ENCODE measurements around the gene CLCNKA.
"Not testable (repeated sequence)": the region's sequence is repeated elsewhere in the genome, so short reads cannot be mapped to it uniquely, and the experiment has no call there.

Gene CLCNKA

GRCh38 chr1:16051039-16051438 is 29.2 kb downstream of the CLCNKA start:
- DNase-seq: no peak
- peaks cover 23 to 48% of the 10 kb centered on the region in 2 donors for H3K27me3 Mint-ChIP-seq
- ATAC-seq (replicated peaks): no peak

GRCh38 chr1:16051949-16052348 is 30.1 kb downstream of the CLCNKA start:
- not testable (repeated sequence) for H3K36me3 Mint-ChIP-seq; H3K4me3 Mint-ChIP-seq; ATAC-seq (replicated peaks); H3K9me3 Mint-ChIP-seq; H3K27ac Mint-ChIP-seq; DNase-seq
- Mint-ChIP-seq H3K27me3 (peaks cover 26 to 48% of the 10 kb centered on the region in 2 donors), H3K4me1 (peaks cover 7 to 13% of the 10 kb centered on the region in 2 donors)

More at GRCh38 chr1:16051039-16051438, 29.2 kb downstream of the CLCNKA start:
- Mint-ChIP-seq H3K27ac (no peak overlapping the region), H3K9me3 (no peaks in the 10 kb centered on the region), H3K4me1 (peaks cover 4 to 9% of the 10 kb centered on the region in 2 donors), H3K36me3 (no peaks in the 10 kb centered on the region), H3K4me3 (no peak overlapping the region)

GRCh38 chr1:16053781-16054502 is 32.1 kb downstream of the CLCNKA start:
- H3K27ac Mint-ChIP-seq: no peak overlapping the region
- peaks cover 7 to 8% of the 10 kb centered on the region in 2 donors for H3K4me1 Mint-ChIP-seq
- no peaks in the 10 kb centered on the region for H3K9me3 Mint-ChIP-seq
- H3K4me3 Mint-ChIP-seq: no peak overlapping the region
- H3K27me3 Mint-ChIP-seq: peaks cover 32 to 39% of the 10 kb centered on the region in 2 donors
- DNase-seq (no peak), ATAC-seq (replicated peaks) (no peak)
- peaks cover 2 to 3% of the 10 kb centered on the region in 2 donors for H3K36me3 Mint-ChIP-seq

GRCh38 chr1:16054598-16055540 is 33.0 kb downstream of the CLCNKA start:
- Mint-ChIP-seq H3K9me3 (no peaks in the 10 kb centered on the region), H3K4me1 (peaks cover 7 to 8% of the 10 kb centered on the region in 2 donors), H3K27me3 (peaks cover 25 to 32% of the 10 kb centered on the region in 2 donors), H3K27ac (no peak overlapping the region), H3K4me3 (no peak overlapping the region), H3K36me3 (peaks cover 2 to 3% of the 10 kb centered on the region in 2 donors)
- DNase-seq (no peak), ATAC-seq (replicated peaks) (no peak)

- no peak overlapping the region for H3K4me3 Mint-ChIP-seq
- peaks cover 7 to 8% of the 10 kb centered on the region in 2 donors for H3K4me1 Mint-ChIP-seq
- H3K27ac Mint-ChIP-seq: peak overlapping the region; percentile 49
- peaks cover 2 to 3% of the 10 kb centered on the region in 2 donors for H3K36me3 Mint-ChIP-seq
- DNase-seq: peak; percentile 77
- ATAC-seq (replicated peaks): peak; percentile 91
- peaks cover 28 to 33% of the 10 kb centered on the region in 2 donors for H3K27me3 Mint-ChIP-seq
- H3K9me3 Mint-ChIP-seq: no peaks in the 10 kb centered on the region
Observed at GRCh38 chr1:16055613-16056520, 34.0 kb downstream of the CLCNKA start.

GRCh38 chr1:16056521-16056912 is 34.7 kb downstream of the CLCNKA start:
- not testable (repeated sequence) for H3K4me1 Mint-ChIP-seq; ATAC-seq (replicated peaks); H3K4me3 Mint-ChIP-seq; H3K9me3 Mint-ChIP-seq; H3K36me3 Mint-ChIP-seq; DNase-seq
- Mint-ChIP-seq H3K27me3 (peaks cover 26 to 27% of the 10 kb centered on the region in 2 donors), H3K27ac (peak overlapping the region; percentile 49)

GRCh38 chr1:16057314-16057915 is 35.6 kb downstream of the CLCNKA start:
- H3K4me1 Mint-ChIP-seq; H3K36me3 Mint-ChIP-seq; H3K9me3 Mint-ChIP-seq; ATAC-seq (replicated peaks); DNase-seq; H3K4me3 Mint-ChIP-seq: not testable (repeated sequence)
- peaks cover 19 to 24% of the 10 kb centered on the region in 2 donors for H3K27me3 Mint-ChIP-seq
- peak overlapping the region; percentile 20 for H3K27ac Mint-ChIP-seq

- not testable (repeated sequence) for ATAC-seq (replicated peaks); DNase-seq; H3K36me3 Mint-ChIP-seq; H3K9me3 Mint-ChIP-seq; H3K4me3 Mint-ChIP-seq; H3K27ac Mint-ChIP-seq; H3K4me1 Mint-ChIP-seq
- peaks cover 23 to 28% of the 10 kb centered on the region in 2 donors for H3K27me3 Mint-ChIP-seq
Observed at GRCh38 chr1:16058394-16059120, 36.7 kb downstream of the CLCNKA start.

- H3K27ac Mint-ChIP-seq: no peak overlapping the region
Observed at GRCh38 chr1:16061266-16061665, 39.4 kb downstream of the CLCNKA start.

GRCh38 chr1:16061989-16062686 is 40.3 kb downstream of the CLCNKA start:
- DNase-seq; H3K4me1 Mint-ChIP-seq; ATAC-seq (replicated peaks); H3K36me3 Mint-ChIP-seq; H3K27ac Mint-ChIP-seq; H3K4me3 Mint-ChIP-seq; H3K9me3 Mint-ChIP-seq: not testable (repeated sequence)
- peaks cover 49% of the 10 kb centered on the region in 2 donors for H3K27me3 Mint-ChIP-seq

More at GRCh38 chr1:16061266-16061665, 39.4 kb downstream of the CLCNKA start:
- Mint-ChIP-seq H3K4me1 (peaks cover 2 to 5% of the 10 kb centered on the region in 2 donors), H3K36me3 (peaks cover under 1 to 3% of the 10 kb centered on the region in 2 donors), H3K9me3 (no peaks in the 10 kb centered on the region), H3K4me3 (no peak overlapping the region), H3K27me3 (peaks cover 49% of the 10 kb centered on the region in 2 donors)
- no peak for DNase-seq
- ATAC-seq (replicated peaks): no peak

GRCh38 chr1:16062687-16063075 is 40.8 kb downstream of the CLCNKA start:
- not testable (repeated sequence) for DNase-seq; H3K9me3 Mint-ChIP-seq; H3K36me3 Mint-ChIP-seq; H3K4me1 Mint-ChIP-seq; ATAC-seq (replicated peaks); H3K27ac Mint-ChIP-seq; H3K4me3 Mint-ChIP-seq
- H3K27me3 Mint-ChIP-seq: peaks cover 49% of the 10 kb centered on the region in 2 donors

- Mint-ChIP-seq H3K36me3 (no peaks in the 10 kb centered on the region), H3K9me3 (no peaks in the 10 kb centered on the region), H3K4me1 (peaks cover 0 to 9% of the 10 kb centered on the region in 2 donors), H3K4me3 (no peak overlapping the region), H3K27ac (no peak overlapping the region), H3K27me3 (peaks cover 49 to 53% of the 10 kb centered on the region in 2 donors)
- no peak for DNase-seq
- no peak for ATAC-seq (replicated peaks)
Observed at GRCh38 chr1:16063226-16063829, 41.5 kb downstream of the CLCNKA start.
